K562 (cell line): ENCODE results near the gene NTF4. TPM values are rescaled to one million over a fixed set of nuclear protein-coding genes. Genes with fewer than 3 reads are reported as not detected.

Source experiments
- ATF3 ChIP-seq, 2 experiments: fragments of 450-650 bp in 1 of 2; sonication (generic) in 1 of 2; formaldehyde crosslinking in 1 of 2; IDR thresholded peaks in 1 of 2; conservative IDR thresholded peaks in 1 of 2; 2 replicates each; pipeline versions ENCODE4 v1.6.1 to v1.8.1; 2016 to 2023; ENCODE audit warnings: mild to moderate bottlenecking in 2 of 2, moderate library complexity in 2 of 2, inconsistent platforms in 1 of 2, missing genetic modification reagents in 1 of 2
- CLOCK ChIP-seq: fragments of 250-450 bp; sonication (Bioruptor Pico); IDR thresholded peaks from 2 replicates; pipeline ENCODE4 v1.4.0; 2020; ENCODE audit warnings: mild to moderate bottlenecking, moderate library complexity, borderline replicate concordance
- DIDO1 ChIP-seq: fragments of 450-650 bp; IDR thresholded peaks from 2 replicates; pipeline ENCODE4 v1.6.1; 2016; ENCODE audit warnings: low read depth, missing biosample characterization, missing genetic modification characterization
- E2F6 ChIP-seq, 2 experiments: IDR thresholded peaks; 2 replicates each; pipeline ENCODE4 v1.6.1; 2011; ENCODE audit warnings: borderline replicate concordance in 1 of 2, control low read depth in 1 of 2, low read depth in 1 of 2, low read length in 1 of 2, mild to moderate bottlenecking in 1 of 2, mixed read lengths in 1 of 2, moderate library complexity in 1 of 2; ENCODE audit not compliant: insufficient read depth in 1 of 2, insufficient read length in 1 of 2, poor library complexity in 1 of 2, severe bottlenecking in 1 of 2; ENCODE audit errors: extremely low read depth in 1 of 2
- ERF ChIP-seq: fragments of 450-650 bp; formaldehyde crosslinking; IDR thresholded peaks from 2 replicates; pipeline ENCODE4 v1.4.0; 2020; ENCODE audit warnings: mild to moderate bottlenecking, mixed read lengths
- HDAC2 ChIP-seq: fragments of 450-650 bp; IDR thresholded peaks from 2 replicates; pipeline ENCODE4 v1.6.1; 2016; ENCODE audit warnings: mild to moderate bottlenecking
- KLF1 ChIP-seq: fragments of 450-650 bp; IDR thresholded peaks from 2 replicates; pipeline ENCODE4 v1.6.1; 2016; ENCODE audit warnings: missing genetic modification characterization, missing compliant biosample characterization
- RBFOX2 ChIP-seq: fragments of 200-400 bp; formaldehyde crosslinking; IDR thresholded peaks from 2 replicates; pipeline ENCODE4 v1.6.1; 2017; ENCODE audit warnings: low read depth, mild to moderate bottlenecking, low read length, moderate library complexity
- SMARCA4 ChIP-seq: fragments of 450-650 bp; IDR thresholded peaks from 2 replicates; pipeline ENCODE4 v1.6.1; 2016
- SMARCA5 ChIP-seq: fragments of 450-650 bp; IDR thresholded peaks from 2 replicates; pipeline ENCODE4 v1.6.1; 2016
- STAT5A ChIP-seq: IDR thresholded peaks from 2 replicates; pipeline ENCODE4 v1.6.1; 2012; ENCODE audit warnings: low read length, inconsistent platforms, borderline replicate concordance
- ZNF175 ChIP-seq: fragments of 200-800 bp; sonication (Bioruptor generic); IDR thresholded peaks from 2 replicates; pipeline ENCODE4 v1.6.1; 2016; ENCODE audit warnings: low read depth, mild to moderate bottlenecking, missing genetic modification characterization, missing compliant biosample characterization
- ZNF184 ChIP-seq: sonication (generic); formaldehyde crosslinking; IDR thresholded peaks from 2 replicates; pipeline ENCODE4 v1.5.0; 2020; ENCODE audit warnings: missing genetic modification reagents
- polyA plus RNA-seq, 8 experiments: library from polyadenylated mRNA; depleted of rRNA in 4 of 8; stranded (reverse) in 5 of 8; unstranded in 3 of 8; fragments of >200 nt; fragmentation: Nextera tagmentation in 2 of 8; fragmentation: Illumina TruSeq in 1 of 8; extraction: Ambion mirVana in 2 of 8; extraction: Trizol in 1 of 8; gene quantifications; 2 replicates each; pipeline versions ENCODE4 v1.2.1 to v1.2.3, GENCODE V29; 2011 to 2014; ENCODE audit warnings: inconsistent platforms in 1 of 8, missing spikeins in 1 of 8
- total RNA-seq, 7 experiments: library from RNA; depleted of rRNA in 6 of 7; stranded (reverse); fragments of >200 nt in 6 of 7; fragmentation: Illumina TruSeq in 2 of 7; extraction: Trizol in 2 of 7; gene quantifications; 2 replicates each; pipeline versions ENCODE4 v1.2.1 to v1.2.3, GENCODE V29; 2011 to 2021; ENCODE audit warnings: low replicate concordance in 1 of 7

The NTF4 gene
- total and polyA plus RNA-seq, 9 of the 15 experiments (the other 6 are each of a cell fraction or from before 2014, with no cell fraction given) = not detected

GRCh38 chr19:49084206-49085019 lies 19.8 kb upstream of the NTF4 start (continued):
- TF ChIP-seq DIDO1 (tag) = no peak
- TF ChIP-seq CLOCK (CRISPR knock-in tag) = no peak
- TF ChIP-seq ATF3 (IDR thresholded peaks at IDR 0.05) = no peak
- TF ChIP-seq ATF3 (CRISPR knock-in tag; conservative IDR thresholded peaks at IDR 0.05) = no peak
- TF ChIP-seq E2F6 (IDR thresholded peaks at IDR 0.05; ENCODE audit: borderline replicate concordance in 1 of 2, extremely low read depth in 1 of 2, insufficient read depth in 1 of 2, insufficient read length in 1 of 2, low read depth in 1 of 2, low read length in 1 of 2, poor library complexity in 1 of 2, severe bottlenecking in 1 of 2) = peak in 1 of 2 experiments; percentile 68
- TF ChIP-seq STAT5A = no peak
- no peak for TF ChIP-seq KLF1
- TF ChIP-seq ERF (CRISPR knock-in tag) = 0 out of 2 replicates have a peak, but pooled peaks have one; percentile 45
- peak; percentile 45 for TF ChIP-seq SMARCA4
- TF ChIP-seq HDAC2 = 0 out of 2 replicates have a peak, but pooled peaks have one; percentile 71
- TF ChIP-seq ZNF175 (CRISPR knock-in tag) = 0 out of 2 replicates have a peak, but pooled peaks have one; percentile 13
- no peak for TF ChIP-seq SMARCA5
- TF ChIP-seq RBFOX2 = no peak
- no peak for TF ChIP-seq ZNF184 (CRISPR knock-in tag)
